ENCODE data around the gene ADAMTS13.

The ADAMTS13 gene

DNA sequence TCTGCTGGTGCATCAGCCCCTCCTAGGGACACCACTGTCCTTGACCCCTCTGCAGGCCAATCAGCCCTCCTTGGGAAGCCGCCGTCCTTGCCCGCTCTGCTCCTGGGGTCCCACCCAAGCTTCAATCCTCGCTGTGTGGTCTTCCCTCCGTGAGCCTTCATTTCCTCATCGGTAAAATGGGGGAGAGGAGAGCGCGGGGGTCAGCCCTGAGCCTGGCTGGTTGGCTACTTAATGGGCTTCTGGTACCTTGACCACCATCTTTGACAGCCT is 69.4 kb downstream of the ADAMTS13 start:
- 99 to 100% methylated on average over 3 to 7 of the region's 8 CpGs for WGBS, 2 experiments (ENCODE audit: insufficient coverage in 2 of 2)
- H3K9me3 ChIP-seq (ENCODE audit: control insufficient read depth, low read length), result no peaks in the 10 kb centered on the region
- H3K4me1 ChIP-seq (ENCODE audit: control insufficient read depth, insufficient read depth, low read length, poor library complexity, severe bottlenecking), result peaks cover 21% of the 10 kb centered on the region
- no peaks in the 10 kb centered on the region for H3K36me3 ChIP-seq (ENCODE audit: control insufficient read depth, insufficient read depth, low read length)
- no peak overlapping the region for H3K4me3 ChIP-seq (ENCODE audit: extremely low read depth, insufficient read depth, low read length, poor library complexity, severe bottlenecking)
- no peak overlapping the region for H3K27ac ChIP-seq (ENCODE audit: low read depth, low read length, severe bottlenecking)

DNA sequence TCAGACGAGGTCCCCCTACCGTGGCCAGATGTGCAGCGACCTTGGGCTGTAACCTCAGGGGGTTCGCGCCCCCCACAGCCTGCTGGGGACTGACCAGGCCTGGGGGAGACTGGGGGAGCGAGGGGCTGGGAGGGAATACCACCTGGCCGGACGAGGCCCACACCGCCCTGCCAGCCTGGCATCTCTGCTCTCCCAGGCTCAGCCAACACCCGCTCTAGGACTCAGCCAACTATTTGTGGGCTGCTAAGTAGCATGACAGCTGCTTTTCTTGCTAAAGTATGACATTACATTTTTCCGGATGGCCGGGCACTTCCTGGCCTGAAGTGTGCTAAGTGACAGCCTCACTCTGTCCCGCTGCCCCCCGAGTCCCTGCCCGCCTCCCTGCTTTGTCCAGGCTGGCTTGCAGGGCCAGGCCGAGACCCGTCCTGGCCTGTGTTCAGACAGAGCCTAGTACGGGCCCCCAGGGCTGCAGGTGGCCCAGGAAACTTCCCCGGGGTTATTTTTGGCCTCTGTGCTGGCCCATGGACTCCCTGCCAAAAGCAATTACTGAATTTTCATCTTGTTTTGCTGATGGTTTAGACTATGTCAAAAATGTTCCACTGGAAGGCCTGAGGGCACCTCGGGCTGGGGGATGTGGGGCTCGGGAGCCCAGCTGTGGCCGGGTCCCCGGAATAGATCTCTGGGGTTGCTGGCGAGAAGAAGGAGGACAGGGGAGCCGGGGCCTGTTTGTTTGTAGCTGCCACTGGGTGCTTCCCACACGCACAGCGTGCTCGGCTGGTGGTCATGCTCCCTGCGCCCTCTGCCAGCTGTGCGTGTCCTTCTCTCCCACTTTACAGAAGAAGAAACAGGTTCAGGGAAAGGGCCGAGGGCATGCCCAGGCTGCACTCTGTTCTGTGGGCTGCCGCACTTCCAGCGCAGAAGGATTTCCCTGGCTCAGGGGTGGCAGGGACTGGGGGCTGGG is 70.2 kb downstream of the ADAMTS13 start:
- H3K9me3 ChIP-seq (ENCODE audit: control insufficient read depth, low read length), result no peaks in the 10 kb centered on the region
- H3K27ac ChIP-seq (ENCODE audit: low read depth, low read length, severe bottlenecking), result no peak overlapping the region
- no peaks in the 10 kb centered on the region for H3K36me3 ChIP-seq (ENCODE audit: control insufficient read depth, insufficient read depth, low read length)
- H3K4me3 ChIP-seq (ENCODE audit: extremely low read depth, insufficient read depth, low read length, poor library complexity, severe bottlenecking), result no peak overlapping the region
- peaks cover 21% of the 10 kb centered on the region for H3K4me1 ChIP-seq (ENCODE audit: control insufficient read depth, insufficient read depth, low read length, poor library complexity, severe bottlenecking)
- WGBS, 2 experiments (ENCODE audit: insufficient coverage in 2 of 2), result 96 to 97% methylated on average over 23 to 32 of the region's 33 CpGs

- H3K4me3 ChIP-seq (ENCODE audit: extremely low read depth, insufficient read depth, low read length, poor library complexity, severe bottlenecking), result no peak overlapping the region
- H3K4me1 ChIP-seq (ENCODE audit: control insufficient read depth, insufficient read depth, low read length, poor library complexity, severe bottlenecking), result peaks cover 17% of the 10 kb centered on the region
- H3K9me3 ChIP-seq (ENCODE audit: control insufficient read depth, low read length), result no peaks in the 10 kb centered on the region
- no peak overlapping the region for H3K27ac ChIP-seq (ENCODE audit: low read depth, low read length, severe bottlenecking)
- no peaks in the 10 kb centered on the region for H3K36me3 ChIP-seq (ENCODE audit: control insufficient read depth, insufficient read depth, low read length)
- WGBS, 2 experiments (ENCODE audit: insufficient coverage in 2 of 2), result 92 to 93% methylated on average over 11 of the region's 11 CpGs
Observed at GRCh38 chr9:133493428-133493827, 71.3 kb downstream of the ADAMTS13 start.

GRCh38 chr9:133493845-133494540 is 71.8 kb downstream of the ADAMTS13 start:
- no peaks in the 10 kb centered on the region for H3K36me3 ChIP-seq (ENCODE audit: control insufficient read depth, insufficient read depth, low read length)
- H3K4me1 ChIP-seq (ENCODE audit: control insufficient read depth, insufficient read depth, low read length, poor library complexity, severe bottlenecking), result peaks cover 13% of the 10 kb centered on the region
- no peak overlapping the region for H3K27ac ChIP-seq (ENCODE audit: low read depth, low read length, severe bottlenecking)
- WGBS, 2 experiments (ENCODE audit: insufficient coverage in 2 of 2), result 94 to 98% methylated on average over 18 to 23 of the region's 23 CpGs
- no peaks in the 10 kb centered on the region for H3K9me3 ChIP-seq (ENCODE audit: control insufficient read depth, low read length)
- H3K4me3 ChIP-seq (ENCODE audit: extremely low read depth, insufficient read depth, low read length, poor library complexity, severe bottlenecking), result no peak overlapping the region

GRCh38 chr9:133494636-133495326 is 72.6 kb downstream of the ADAMTS13 start:
- WGBS, 2 experiments (ENCODE audit: insufficient coverage in 2 of 2), result 93 to 96% methylated on average over 19 to 20 of the region's 24 CpGs
- no peaks in the 10 kb centered on the region for H3K9me3 ChIP-seq (ENCODE audit: control insufficient read depth, low read length)
- no peak overlapping the region for H3K27ac ChIP-seq (ENCODE audit: low read depth, low read length, severe bottlenecking)
- no peaks in the 10 kb centered on the region for H3K36me3 ChIP-seq (ENCODE audit: control insufficient read depth, insufficient read depth, low read length)
- no peak overlapping the region for H3K4me3 ChIP-seq (ENCODE audit: extremely low read depth, insufficient read depth, low read length, poor library complexity, severe bottlenecking)
- peaks cover 14% of the 10 kb centered on the region for H3K4me1 ChIP-seq (ENCODE audit: control insufficient read depth, insufficient read depth, low read length, poor library complexity, severe bottlenecking)

DNA sequence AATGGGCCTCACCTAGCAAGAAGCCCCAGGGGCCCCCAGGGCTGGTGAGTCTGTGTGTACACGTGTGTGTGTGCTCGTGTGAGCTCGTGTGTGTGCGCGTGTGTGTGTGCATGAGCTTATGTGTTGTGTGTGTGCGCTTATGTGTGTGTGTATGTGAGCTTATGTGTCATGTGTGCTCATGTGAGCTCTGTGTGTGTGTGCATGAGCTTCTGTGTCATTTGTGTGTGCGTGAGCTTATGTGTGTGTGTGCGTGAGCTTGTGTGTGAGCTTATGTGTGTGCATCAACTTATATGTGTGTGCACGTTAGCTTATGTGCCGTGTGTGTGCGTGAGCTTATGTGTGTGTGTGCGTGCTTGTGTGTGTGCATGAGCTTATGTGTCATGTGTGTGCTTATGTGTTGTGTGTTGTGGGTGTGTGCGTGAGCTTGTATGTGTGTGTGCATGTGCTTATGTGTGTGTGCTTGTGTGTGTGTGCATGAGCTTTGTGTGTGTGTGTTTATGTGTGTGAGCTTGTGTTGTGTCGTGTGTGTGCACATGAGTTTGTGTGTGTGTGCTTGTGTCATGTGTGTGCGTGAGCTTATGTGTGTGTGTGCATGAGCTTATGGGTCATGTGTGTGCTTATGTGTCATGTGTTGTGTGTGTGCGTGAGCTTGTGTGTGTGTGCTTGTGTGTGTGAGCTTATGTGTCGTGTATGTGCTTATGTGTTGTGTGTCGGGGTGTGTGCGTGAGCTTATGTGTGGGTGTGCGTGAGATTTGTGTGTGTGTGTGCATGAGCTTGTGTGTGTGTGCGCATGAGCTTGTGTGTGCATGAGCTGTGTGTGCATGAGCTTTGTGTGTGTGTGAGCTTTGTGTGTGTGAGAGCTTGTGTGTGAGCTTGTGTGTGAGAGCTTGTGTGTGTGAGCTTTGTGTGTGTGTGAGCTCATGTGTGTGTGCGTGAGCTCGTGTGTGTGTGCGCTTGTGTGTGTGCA is 73.4 kb downstream of the ADAMTS13 start:
- peaks cover 16% of the 10 kb centered on the region for H3K4me1 ChIP-seq (ENCODE audit: control insufficient read depth, insufficient read depth, low read length, poor library complexity, severe bottlenecking)
- no peak overlapping the region for H3K27ac ChIP-seq (ENCODE audit: low read depth, low read length, severe bottlenecking)
- no peaks in the 10 kb centered on the region for H3K36me3 ChIP-seq (ENCODE audit: control insufficient read depth, insufficient read depth, low read length)
- no peak overlapping the region for H3K4me3 ChIP-seq (ENCODE audit: extremely low read depth, insufficient read depth, low read length, poor library complexity, severe bottlenecking)
- WGBS, 2 experiments (ENCODE audit: insufficient coverage in 2 of 2), result 87 to 92% methylated on average over 15 to 24 of the region's 24 CpGs
- no peaks in the 10 kb centered on the region for H3K9me3 ChIP-seq (ENCODE audit: control insufficient read depth, low read length)

GRCh38 chr9:133496861-133497842 is 75.0 kb downstream of the ADAMTS13 start:
- H3K36me3 ChIP-seq (ENCODE audit: control insufficient read depth, insufficient read depth, low read length), result no peaks in the 10 kb centered on the region
- H3K4me1 ChIP-seq (ENCODE audit: control insufficient read depth, insufficient read depth, low read length, poor library complexity, severe bottlenecking), result peaks cover 14% of the 10 kb centered on the region
- H3K9me3 ChIP-seq (ENCODE audit: control insufficient read depth, low read length), result peaks cover 10% of the 10 kb centered on the region
- no peak overlapping the region for H3K27ac ChIP-seq (ENCODE audit: low read depth, low read length, severe bottlenecking)
- WGBS, 2 experiments (ENCODE audit: insufficient coverage in 2 of 2), result 89 to 91% methylated on average over 31 to 35 of the region's 35 CpGs
- no peak overlapping the region for H3K4me3 ChIP-seq (ENCODE audit: extremely low read depth, insufficient read depth, low read length, poor library complexity, severe bottlenecking)

GRCh38 chr9:133499132-133499891 is 77.1 kb downstream of the ADAMTS13 start:
- H3K36me3 ChIP-seq (ENCODE audit: control insufficient read depth, insufficient read depth, low read length), result no peaks in the 10 kb centered on the region
- H3K4me1 ChIP-seq (ENCODE audit: control insufficient read depth, insufficient read depth, low read length, poor library complexity, severe bottlenecking), result peaks cover 5% of the 10 kb centered on the region
- no peak overlapping the region for H3K27ac ChIP-seq (ENCODE audit: low read depth, low read length, severe bottlenecking)
- WGBS, 2 experiments (ENCODE audit: insufficient coverage in 2 of 2), result 90% methylated on average over 19 of the region's 19 CpGs
- H3K9me3 ChIP-seq (ENCODE audit: control insufficient read depth, low read length), result peaks cover 15% of the 10 kb centered on the region
- no peak overlapping the region for H3K4me3 ChIP-seq (ENCODE audit: extremely low read depth, insufficient read depth, low read length, poor library complexity, severe bottlenecking)

- 93 to 94% methylated on average over 9 to 12 of the region's 12 CpGs for WGBS, 2 experiments (ENCODE audit: insufficient coverage in 2 of 2)
- peaks cover 5% of the 10 kb centered on the region for H3K4me1 ChIP-seq (ENCODE audit: control insufficient read depth, insufficient read depth, low read length, poor library complexity, severe bottlenecking)
- H3K4me3 ChIP-seq (ENCODE audit: extremely low read depth, insufficient read depth, low read length, poor library complexity, severe bottlenecking), result no peak overlapping the region
- no peak overlapping the region for H3K27ac ChIP-seq (ENCODE audit: low read depth, low read length, severe bottlenecking)
- peaks cover 15% of the 10 kb centered on the region for H3K9me3 ChIP-seq (ENCODE audit: control insufficient read depth, low read length)
- H3K36me3 ChIP-seq (ENCODE audit: control insufficient read depth, insufficient read depth, low read length), result no peaks in the 10 kb centered on the region
Observed at GRCh38 chr9:133499892-133500270, 77.7 kb downstream of the ADAMTS13 start.

Measured in mesodermal cell (in vitro differentiated cells).